HG03159 (cell line): ENCODE measurements around the gene VSNL1.

ENCODE experiments used
- ATAC-seq: cut with Tn5 transposase; IDR thresholded peaks from one replicate; pipeline ENCODE4 v1.9.1; 2021; ENCODE audit warnings: mild to moderate bottlenecking, moderate library complexity; ENCODE audit not compliant: unreplicated experiment

VSNL1 gene

GRCh38 chr2:17640406-17640805, 99.9 kb downstream of the VSNL1 start:
- no peak for ATAC-seq

GRCh38 chr2:17643031-17643615, 102.6 kb downstream of the VSNL1 start:
- ATAC-seq: no peak

- ATAC-seq: no peak
These were observed 104.7 kb downstream of the VSNL1 start for GRCh38 chr2:17644997-17645720.

GRCh38 chr2:17646081-17646554, 105.6 kb downstream of the VSNL1 start:
- peak; percentile 88 for ATAC-seq

GRCh38 chr2:17646838-17647701, 106.6 kb downstream of the VSNL1 start:
- ATAC-seq: no peak

- ATAC-seq: no peak
These were observed 108.1 kb downstream of the VSNL1 start for GRCh38 chr2:17648581-17648980.

GRCh38 chr2:17649026-17649425, 108.5 kb downstream of the VSNL1 start:
- ATAC-seq: no peak

- no peak for ATAC-seq
These were observed 112.3 kb downstream of the VSNL1 start for GRCh38 chr2:17652681-17653394.

GRCh38 chr2:17657759-17658158, 117.3 kb downstream of the VSNL1 start:
- no peak for ATAC-seq

GRCh38 chr2:17658251-17658843, 117.9 kb downstream of the VSNL1 start:
- peak; percentile 42 for ATAC-seq

GRCh38 chr2:17660219-17660618, 119.7 kb downstream of the VSNL1 start:
- ATAC-seq: no peak

- no peak for ATAC-seq
These were observed 121.0 kb downstream of the VSNL1 start for GRCh38 chr2:17661460-17661859.

- ATAC-seq: no peak
These were observed 122.2 kb downstream of the VSNL1 start for GRCh38 chr2:17662723-17663122.

- ATAC-seq: no peak
These were observed 124.0 kb downstream of the VSNL1 start for GRCh38 chr2:17664534-17664933.

GRCh38 chr2:17667898-17668297, 127.4 kb downstream of the VSNL1 start:
- ATAC-seq: no peak

GRCh38 chr2:17672583-17673317, 132.3 kb downstream of the VSNL1 start:
- no peak for ATAC-seq

- ATAC-seq: no peak
These were observed 134.3 kb downstream of the VSNL1 start for GRCh38 chr2:17674817-17675216.

- no peak for ATAC-seq
These were observed 139.6 kb downstream of the VSNL1 start for GRCh38 chr2:17680119-17680518.

GRCh38 chr2:17682098-17682857, 141.8 kb downstream of the VSNL1 start:
- ATAC-seq: no peak
